PC-3 (cell line): ENCODE measurements around the gene POLR1E. TPM values are rescaled to one million over a fixed set of nuclear protein-coding genes. Genes with fewer than 3 reads are reported as not detected.

Source experiments
- ATAC-seq: fragments of 200-7000 bp; cut with Tn5 transposase; 2 replicates; pipeline ENCODE4 v1.9.1; 2020; ENCODE audit warnings: mild to moderate bottlenecking, moderate library complexity
- BruUV-seq: library from RNA; stranded (reverse); fragments of 400-500 nt; replicated peaks from 2 replicates; lab custom pipeline; 2021; lab: Mats Ljungman, UMichigan
- CTCF ChIA-PET: fragments of 300-600 bp; sonication (Branson Sonifier 250); formaldehyde crosslinking; loops from one replicate; lab custom pipeline; 2022; ENCODE audit warnings: antibody characterized with exemption; lab: Charles Lee
- POLR2A ChIA-PET: fragments of 300-600 bp; sonication (Branson Sonifier 250); formaldehyde crosslinking; loops from one replicate; lab custom pipeline; 2022; ENCODE audit warnings: antibody characterized with exemption; ENCODE audit not compliant: unreplicated experiment; lab: Charles Lee
- DNase-seq: peaks from one replicate; pipeline ENCODE4 v3.0.0-alpha.2; 2015
- H2AFZ ChIP-seq: fragments of 300-600 bp; sonication (generic); 2 replicates; pipeline ENCODE4 v1.6.0; 2016; ENCODE audit warnings: antibody characterized with exemption, low read length
- H3F3A ChIP-seq: fragments of 300-600 bp; sonication (generic); one replicate; pipeline ENCODE4 v1.6.0; 2017; ENCODE audit warnings: antibody characterized with exemption, low read length, control low read depth, mild to moderate bottlenecking; ENCODE audit not compliant: unreplicated experiment
- H3K27ac ChIP-seq: fragments of 300-600 bp; sonication (generic); 2 replicates; pipeline ENCODE4 v1.5.1; 2016; ENCODE audit warnings: mild to moderate bottlenecking, low read length
- H3K27me3 ChIP-seq: fragments of 300-600 bp; sonication (generic); 2 replicates; pipeline ENCODE4 v1.6.1; 2016; ENCODE audit warnings: low read length, mixed read lengths
- H3K36me3 ChIP-seq: fragments of 300-600 bp; sonication (generic); 2 replicates; pipeline ENCODE4 v1.6.1; 2016; ENCODE audit warnings: low read depth, mixed run types, low read length, mixed read lengths
- H3K4me1 ChIP-seq: fragments of 300-600 bp; sonication (generic); 2 replicates; pipeline ENCODE4 v1.5.1; 2016; ENCODE audit warnings: low read length; ENCODE audit not compliant: insufficient read depth
- H3K4me2 ChIP-seq: fragments of 300-600 bp; sonication (generic); 2 replicates; pipeline ENCODE4 v1.6.0; 2016; ENCODE audit warnings: low read length
- H3K4me3 ChIP-seq: fragments of 300-600 bp; sonication (generic); 2 replicates; pipeline ENCODE4 v1.5.1; 2016; ENCODE audit warnings: mild to moderate bottlenecking, low read length, mixed read lengths
- H3K79me2 ChIP-seq: fragments of 300-600 bp; sonication (generic); 2 replicates; pipeline ENCODE4 v1.6.1; 2017; ENCODE audit warnings: low read length, mixed read lengths
- H3K9ac ChIP-seq: fragments of 300-600 bp; sonication (generic); 2 replicates; pipeline ENCODE4 v1.6.0; 2016; ENCODE audit warnings: mild to moderate bottlenecking, low read length
- H3K9me2 ChIP-seq: fragments of 300-600 bp; sonication (generic); replicated peaks from 2 replicates; pipeline ENCODE4 v1.6.1; 2016; ENCODE audit warnings: mixed run types, low read length, mixed read lengths
- H3K9me3 ChIP-seq: fragments of 300-600 bp; sonication (generic); 2 replicates; pipeline ENCODE4 v1.6.1; 2016; ENCODE audit warnings: low read length, mixed read lengths
- H4K20me1 ChIP-seq: fragments of 300-600 bp; sonication (generic); 2 replicates; pipeline ENCODE4 v1.6.1; 2016; ENCODE audit warnings: low read length, mixed read lengths
- CTCF ChIP-seq: fragments of 300-600 bp; sonication (generic); conservative IDR thresholded peaks from 2 replicates; pipeline ENCODE4 v1.5.1; 2017; ENCODE audit warnings: antibody characterized with exemption, low read depth, mild to moderate bottlenecking, low read length
- EZH2 ChIP-seq: fragments of 300-600 bp; sonication (generic); IDR thresholded peaks from one replicate; pipeline ENCODE4 v1.6.1; 2017; ENCODE audit warnings: antibody characterized with exemption, mild to moderate bottlenecking, low read length; ENCODE audit not compliant: unreplicated experiment
- EZH2phosphoT487 ChIP-seq: fragments of 300-600 bp; sonication (generic); IDR thresholded peaks from 2 replicates; pipeline ENCODE4 v1.6.1; 2018; ENCODE audit warnings: mild to moderate bottlenecking, antibody characterized with exemption, low read length, borderline replicate concordance
- intact Hi-C: fragments of 100-400 bp; cut with micrococcal nuclease; formaldehyde crosslinking; loops from 2 replicates; pipeline ENCODE4 v1.9.0; 2023
- total RNA-seq: library from RNA; depleted of rRNA; stranded (reverse); fragments of >200 nt; gene quantifications from 2 replicates; pipeline ENCODE4 v1.2.3, GENCODE V29; 2014

POLR1E gene
- total RNA-seq, 1 experiment from 2014 or later, result 37.2 TPM

GRCh38 chr9:37499297-37499696 is 13.5 kb downstream of the POLR1E start:
- H3K36me3 ChIP-seq, result peaks cover 66% of the 10 kb centered on the region
- ATAC-seq (no peak), DNase-seq (no peak)
- POLR2A ChIA-PET, result no interaction called here
- no peaks in the 10 kb centered on the region for H3F3A ChIP-seq
- BruUV-seq, result no TSS peak
- H3K4me3 ChIP-seq, result no peak overlapping the region
- H3K27me3 ChIP-seq, result no peaks in the 10 kb centered on the region
- H3K4me1 ChIP-seq, result 0 out of 2 replicates have a peak, but pooled peaks cover 5% of the 10 kb centered on the region
- no peak overlapping the region for H3K27ac ChIP-seq
- H3K4me2 ChIP-seq, result no peak overlapping the region
- H4K20me1 ChIP-seq, result no peaks in the 10 kb centered on the region
- no peak overlapping the region for H3K9ac ChIP-seq
- H3K9me3 ChIP-seq, result no peaks in the 10 kb centered on the region
- H3K9me2 ChIP-seq, result no peaks in the 10 kb centered on the region
- no peaks in the 10 kb centered on the region for H3K79me2 ChIP-seq
- CTCF ChIA-PET, result no interaction called here
- intact Hi-C loops, result no loop called here
- TF ChIP-seq EZH2phosphoT487 (no peak), CTCF (no peak), EZH2 (no peak)
- H2AFZ ChIP-seq, result no peak overlapping the region

DNA sequence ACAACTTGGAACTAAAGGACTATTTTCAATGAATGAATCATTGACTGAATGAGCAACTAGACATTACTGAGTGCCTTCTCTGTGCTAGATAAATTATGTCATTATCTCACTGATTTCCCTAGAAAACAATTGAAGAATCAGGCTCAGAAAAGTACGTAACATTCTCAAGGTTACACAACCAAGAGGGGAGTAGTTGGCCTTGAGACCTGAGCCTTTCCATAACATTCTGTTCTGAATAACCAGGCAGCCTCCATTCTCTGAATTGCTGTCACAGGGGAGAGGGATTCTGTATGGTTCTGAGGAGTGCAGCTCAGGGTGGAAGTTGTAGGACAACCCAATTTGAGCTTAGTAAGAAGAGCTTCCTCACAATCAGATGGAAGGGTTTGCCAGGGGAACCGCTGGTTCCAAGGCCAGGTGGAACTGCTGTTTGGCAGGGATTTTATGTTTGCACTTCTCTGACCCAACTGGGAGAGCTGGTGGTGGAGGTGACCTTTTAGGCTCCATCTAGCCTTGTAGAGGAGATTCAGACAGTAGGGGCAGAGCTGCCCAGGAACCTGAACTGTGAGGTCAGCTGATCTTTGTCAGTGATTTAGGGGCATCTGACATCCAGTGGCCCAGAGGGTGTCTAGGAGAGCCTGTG is 16.3 kb downstream of the POLR1E start:
- H4K20me1 ChIP-seq, result no peaks in the 10 kb centered on the region
- no peak overlapping the region for H3K4me2 ChIP-seq
- H3K27me3 ChIP-seq, result no peaks in the 10 kb centered on the region
- BruUV-seq, result no TSS peak
- ChIA-PET CTCF (no interaction called here), POLR2A (no interaction called here)
- no peak overlapping the region for H2AFZ ChIP-seq
- H3K4me1 ChIP-seq, result 0 out of 2 replicates have a peak, but pooled peaks cover 5% of the 10 kb centered on the region
- H3K79me2 ChIP-seq, result no peaks in the 10 kb centered on the region
- intact Hi-C loops, result no loop called here
- no peak overlapping the region for H3K27ac ChIP-seq
- no peak overlapping the region for H3K9ac ChIP-seq
- no peaks in the 10 kb centered on the region for H3F3A ChIP-seq
- no peaks in the 10 kb centered on the region for H3K9me3 ChIP-seq
- TF ChIP-seq EZH2 (no peak), CTCF (no peak), EZH2phosphoT487 (no peak)
- no peak overlapping the region for H3K4me3 ChIP-seq
- DNase-seq (no peak), ATAC-seq (no peak)
- H3K9me2 ChIP-seq, result no peaks in the 10 kb centered on the region
- peaks cover 45% of the 10 kb centered on the region for H3K36me3 ChIP-seq

DNA sequence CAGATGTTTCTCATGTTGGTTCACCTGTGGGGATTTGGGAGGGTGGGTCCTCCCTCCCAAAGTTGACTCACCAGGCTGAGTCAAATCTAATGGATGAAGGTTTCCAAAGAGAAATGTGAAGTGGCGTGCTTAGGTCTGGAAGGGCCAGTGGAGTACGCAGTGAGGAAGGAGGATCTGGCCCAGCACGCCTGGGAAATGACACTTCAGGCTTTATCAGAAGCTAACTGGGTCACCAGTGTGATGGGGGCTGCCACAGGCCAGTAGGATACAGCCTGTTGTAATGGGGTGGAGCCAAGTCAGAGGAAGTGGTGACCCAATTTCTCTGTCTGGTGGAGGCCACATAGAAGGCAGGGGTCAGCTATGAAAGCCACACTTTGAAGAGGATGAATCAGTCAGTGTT is 18.0 kb downstream of the POLR1E start:
- Histone ChIP-seq H3K9me3 (no peaks in the 10 kb centered on the region), H3K9ac (no peak overlapping the region), H3K4me1 (0 out of 2 replicates have a peak, but pooled peaks cover under 1% of the 10 kb centered on the region), H3K4me3 (no peak overlapping the region), H2AFZ (no peak overlapping the region), H3K27ac (no peak overlapping the region), H3K9me2 (no peaks in the 10 kb centered on the region), H3F3A (no peaks in the 10 kb centered on the region), H3K79me2 (no peaks in the 10 kb centered on the region), H3K27me3 (no peaks in the 10 kb centered on the region), H4K20me1 (no peaks in the 10 kb centered on the region), H3K4me2 (no peak overlapping the region), H3K36me3 (peaks cover 38% of the 10 kb centered on the region)
- ChIA-PET POLR2A (no interaction called here), CTCF (no interaction called here)
- TF ChIP-seq CTCF (no peak), EZH2phosphoT487 (no peak), EZH2 (no peak)
- ATAC-seq (no peak), DNase-seq (peak; percentile 18)
- intact Hi-C loops, result no loop called here
- no TSS peak for BruUV-seq
